ENCODE results near the gene TBCA. TPM values are rescaled to one million over a fixed set of nuclear protein-coding genes. Genes with fewer than 3 reads are reported as not detected.

Gene TBCA
- total and polyA plus RNA-seq, 2 of the 13 experiments (the other 11 are each of a cell fraction or from before 2014, with no cell fraction given): 93.8 to 309 TPM

GRCh38 chr5:77777911-77778310 is 1.8 kb upstream of the TBCA start:
- no TSS peak for BruUV-seq (replicated peaks)
- H3K79me2 ChIP-seq (ENCODE audit: insufficient read depth, low read length): peaks cover 33% of the 10 kb centered on the region
- FAIRE-seq (no peak), ATAC-seq (no peak), DNase-seq (ENCODE audit: low spot score) (no peak)
- TF ChIP-seq ZSCAN22 (CRISPR knock-in tag; IDR thresholded peaks at IDR 0.05) (no peak), RXRA (CRISPR knock-in tag; IDR thresholded peaks at IDR 0.05) (no peak), PHF21A (CRISPR knock-in tag; IDR thresholded peaks at IDR 0.05) (no peak), ZNF747 (CRISPR knock-in tag; IDR thresholded peaks at IDR 0.05; ENCODE audit: borderline replicate concordance) (no peak), CEBPG (CRISPR knock-in tag; IDR thresholded peaks at IDR 0.05) (no peak), ELF1 (CRISPR knock-in tag; IDR thresholded peaks at IDR 0.05) (no peak), MAZ (IDR thresholded peaks at IDR 0.05; ENCODE audit: borderline replicate concordance, low read depth, low read length) (no peak), MAZ (CRISPR knock-in tag; IDR thresholded peaks at IDR 0.05; ENCODE audit: low read depth) (no peak), RNF2 (conservative IDR thresholded peaks at IDR 0.05; ENCODE audit: low read depth) (no peak), MAF1 (CRISPR knock-in tag; IDR thresholded peaks at IDR 0.05; ENCODE audit: borderline replicate concordance) (no peak), SMAD1 (CRISPR knock-in tag; IDR thresholded peaks at IDR 0.05; ENCODE audit: borderline replicate concordance, low read depth) (no peak), NR2C2 (CRISPR knock-in tag; IDR thresholded peaks at IDR 0.05; ENCODE audit: borderline replicate concordance) (no peak), PAX8 (CRISPR knock-in tag; IDR thresholded peaks at IDR 0.05; ENCODE audit: borderline replicate concordance) (no peak), NFE2L1 (CRISPR knock-in tag; IDR thresholded peaks at IDR 0.05; ENCODE audit: borderline replicate concordance) (no peak), ATF7 (IDR thresholded peaks at IDR 0.05) (no peak), ATF7 (CRISPR knock-in tag; IDR thresholded peaks at IDR 0.05) (no peak), MLXIP (CRISPR knock-in tag; IDR thresholded peaks at IDR 0.05; ENCODE audit: borderline replicate concordance) (no peak), ZNF121 (CRISPR knock-in tag; IDR thresholded peaks at IDR 0.05) (no peak)
- H3K36me3 ChIP-seq (replicated peaks in 1 of 2; ENCODE audit: control insufficient read depth in 1 of 2, insufficient read depth in 2 of 2, low read length in 2 of 2): no peaks in the 10 kb centered on the region; a peak in 1 of 5 replicates
- CTCF ChIA-PET (ENCODE audit: low intra/inter-chr PET ratio, low total read pairs): no interaction called here
- H3K4me1 ChIP-seq (ENCODE audit: insufficient read depth, low read length): peaks cover 40% of the 10 kb centered on the region
- no peak overlapping the region for H3K4me2 ChIP-seq (ENCODE audit: low read depth, low read length)
- intact Hi-C loops (cut with micrococcal nuclease; ENCODE audit: unreplicated experiment) (loop anchor here (10.0 kb wide), 1 partner anchor 227 kb away; no protein-coding TSS in a partner anchor), in situ Hi-C loops (cut with HindIII; ENCODE audit: extremely low pct_ligation_motif_present, low pct_unique_long_range_greater_than_20kb) (no loop called here)
- no peaks in the 10 kb centered on the region for H3K9me3 ChIP-seq (ENCODE audit: low read length)
- H3K9ac ChIP-seq (ENCODE audit: insufficient read depth, low read depth, low read length): no peak overlapping the region
- H4K20me1 ChIP-seq (ENCODE audit: insufficient read depth, low read length): peaks cover 18% of the 10 kb centered on the region
- H3K4me3 ChIP-seq (replicated peaks in 1 of 3; ENCODE audit: insufficient read depth in 1 of 3, low read depth in 2 of 3, low read length in 3 of 3): no peak overlapping the region
- H3K27ac ChIP-seq (ENCODE audit: extremely low read length, insufficient read depth, low read length): no peak overlapping the region
- WGBS (ENCODE audit: low lambda C conversion rate): 65% methylated on average over 3 of the region's 3 CpGs
- H3K27me3 ChIP-seq (ENCODE audit: control insufficient read depth in 1 of 2, insufficient read depth in 2 of 2, low read length in 2 of 2): no peaks in the 10 kb centered on the region
- no peak overlapping the region for H2AFZ ChIP-seq (ENCODE audit: low read length)
- POLR2A ChIA-PET: no interaction called here

Measured in HepG2 (cell line).